Muscle of arm (tissue), 12 donors: Measurements from ENCODE around the gene EFCAB14. TPM values are rescaled to one million over a fixed set of nuclear protein-coding genes. Genes with fewer than 3 reads are reported as not detected.
"Not testable (repeated sequence)": the region's sequence is repeated elsewhere in the genome, so short reads cannot be mapped to it uniquely, and the experiment has no call there.

ENCODE experiments used
- DNase-seq: peaks from one replicate; pipeline ENCODE4 v3.0.0-alpha.2; 2013
- polyA plus RNA-seq, 12 donors: library from polyadenylated mRNA; unstranded; fragments of 120-200 nt; gene quantifications; one replicate each; pipeline ENCODE4 v1.2.1, GENCODE V29; 2013; ENCODE audit not compliant: insufficient read length in 12 of 12

Gene EFCAB14
- polyA plus RNA-seq, 12 donors = 68.6 to 122 (median 100) TPM

DNA sequence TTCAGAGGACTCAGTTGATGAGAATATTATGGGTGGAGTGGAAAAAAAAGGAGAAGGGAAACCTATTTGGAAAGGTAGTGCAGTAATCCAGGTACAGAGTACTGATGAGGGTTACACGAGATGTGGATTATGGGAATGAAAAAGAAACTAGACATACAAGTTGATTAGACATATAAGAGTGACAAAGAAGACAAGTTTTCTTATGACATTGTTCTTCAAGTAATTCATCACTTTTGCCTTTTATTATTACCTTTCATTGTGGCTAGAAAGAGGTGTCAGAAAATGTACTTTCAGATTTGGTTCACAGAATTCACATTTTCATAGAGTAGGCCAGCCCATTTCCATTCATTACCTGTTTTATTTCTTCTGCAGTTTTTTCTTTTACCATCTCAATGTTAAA, 61.1 kb downstream of the EFCAB14 start:
- no peak for DNase-seq

- DNase-seq = no peak
These were observed 62.3 kb downstream of the EFCAB14 start for GRCh38 chr1:46656643-46657042.

- DNase-seq = no peak
These were observed 63.1 kb downstream of the EFCAB14 start for GRCh38 chr1:46655848-46656247.

GRCh38 chr1:46654698-46655097, 64.2 kb downstream of the EFCAB14 start:
- not testable (repeated sequence) for DNase-seq

DNA sequence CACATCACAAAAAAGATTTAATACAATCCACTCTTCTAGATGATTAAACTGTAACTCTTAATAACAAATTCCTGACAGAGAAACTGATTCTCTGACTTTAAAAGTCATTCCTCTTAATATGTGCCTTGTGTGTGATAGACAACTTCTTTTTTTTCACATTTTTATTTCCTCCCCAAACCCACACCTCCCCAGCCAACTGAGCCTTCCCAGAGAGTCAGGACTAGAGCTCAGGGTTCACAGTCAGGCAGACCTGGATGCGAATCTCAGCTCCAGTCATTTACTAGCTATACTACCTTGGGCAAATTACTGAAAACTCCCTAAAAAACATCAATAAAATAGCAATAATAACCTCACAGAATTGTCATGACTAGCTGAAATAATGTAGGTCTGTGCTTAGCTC, 64.9 kb downstream of the EFCAB14 start:
- DNase-seq = no peak

DNA sequence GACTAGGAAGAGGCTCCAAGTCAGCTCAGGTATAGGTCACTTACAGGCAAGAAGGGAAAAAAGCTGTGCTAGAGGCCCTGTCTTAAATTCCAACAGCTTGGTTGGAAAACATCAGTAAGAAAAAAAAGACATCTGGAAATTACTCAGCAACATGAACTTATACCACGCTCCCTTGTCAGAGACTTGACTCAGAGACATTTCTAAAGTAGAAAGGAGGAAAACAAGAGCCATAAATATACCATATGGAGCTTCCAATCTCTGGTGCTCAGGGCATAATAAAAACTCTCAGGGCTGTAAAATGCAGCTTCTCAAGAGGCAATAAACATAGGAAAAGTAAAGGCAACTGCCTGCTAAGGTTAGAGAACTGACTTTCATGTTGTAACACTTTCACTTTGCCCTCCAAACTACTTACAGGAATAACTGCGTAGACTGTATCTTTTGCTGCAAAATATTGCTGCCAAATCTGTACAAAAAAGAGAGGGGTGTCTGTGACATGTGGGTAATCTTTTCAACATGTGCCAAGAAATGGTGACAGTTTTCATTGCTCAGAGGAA, 65.4 kb downstream of the EFCAB14 start:
- no peak for DNase-seq

DNA sequence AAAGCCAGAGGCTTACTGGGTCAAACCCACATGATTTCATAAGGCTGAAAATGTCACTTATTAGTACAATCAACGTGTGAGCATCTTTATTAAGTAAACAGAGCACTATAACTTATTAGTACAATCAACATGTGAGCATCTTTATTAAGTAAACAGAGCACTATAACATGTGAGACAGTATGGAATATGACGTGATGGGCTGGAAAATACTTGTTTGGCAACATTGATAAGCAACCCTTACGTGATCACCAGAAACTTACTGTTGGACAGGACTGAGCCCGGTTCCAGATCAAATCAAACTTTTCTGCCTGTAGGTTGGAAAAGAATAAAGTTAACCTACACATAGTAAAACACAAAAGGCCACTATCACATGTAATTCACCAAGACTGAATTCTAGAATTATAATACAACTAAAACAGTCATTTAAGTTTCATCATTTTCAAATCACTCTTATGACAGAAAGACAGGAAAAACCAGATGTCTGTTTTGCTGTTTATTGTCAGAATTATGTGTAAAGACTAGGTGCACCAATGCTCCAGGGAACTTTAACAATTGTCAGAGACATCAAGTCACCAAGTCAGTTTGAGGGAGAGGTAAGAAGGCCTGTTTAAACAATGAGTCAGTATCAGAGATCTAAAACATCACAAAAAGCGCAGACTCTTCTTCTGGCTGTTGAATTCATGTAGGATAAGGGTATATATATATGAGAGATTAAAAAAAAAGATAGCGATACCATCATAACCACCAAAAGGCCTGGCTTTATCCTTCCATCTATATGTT, 66.4 kb downstream of the EFCAB14 start:
- no peak for DNase-seq

- DNase-seq = not testable (repeated sequence)
These were observed 67.8 kb downstream of the EFCAB14 start for GRCh38 chr1:46651152-46651551.

DNA sequence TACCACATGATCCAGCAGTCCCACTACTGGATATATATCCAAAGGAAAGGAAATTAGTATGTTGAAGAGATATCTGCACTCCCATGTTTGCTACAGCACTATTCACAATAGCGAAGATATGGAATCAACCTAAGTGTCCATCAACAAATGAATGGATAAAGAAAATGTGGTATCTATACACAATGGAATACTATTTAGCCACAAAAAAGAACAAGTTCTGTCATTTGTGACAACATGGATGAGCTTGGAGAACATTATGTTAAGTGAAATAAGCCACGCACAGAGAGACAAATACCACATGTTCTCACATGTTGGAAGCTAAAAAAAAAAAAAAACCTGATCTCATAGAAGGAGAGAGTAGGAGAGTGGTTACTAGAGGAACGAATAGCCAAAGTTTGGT, 68.4 kb downstream of the EFCAB14 start:
- DNase-seq = no peak

- no peak for DNase-seq
These were observed 69.2 kb downstream of the EFCAB14 start for GRCh38 chr1:46649764-46650163.

DNA sequence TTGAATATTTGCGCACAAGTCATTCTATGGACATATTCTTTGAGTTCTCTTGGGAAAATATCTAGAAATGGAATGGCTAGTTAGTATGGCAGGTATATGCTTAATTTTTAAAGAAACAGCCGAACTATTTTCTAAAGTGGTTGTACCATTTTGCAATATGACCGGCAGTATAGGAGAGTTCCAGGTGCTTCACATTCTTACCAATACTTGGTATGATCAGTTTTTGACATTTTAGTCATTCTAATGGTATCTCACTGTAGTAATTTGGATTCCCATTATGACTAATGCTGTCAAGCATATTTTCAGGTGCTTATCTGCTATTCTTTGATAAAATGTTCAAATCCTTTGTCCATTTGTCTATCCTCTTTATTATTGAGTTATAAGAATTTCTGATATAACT, 71.3 kb downstream of the EFCAB14 start:
- no peak for DNase-seq

- DNase-seq = no peak
These were observed 72.1 kb downstream of the EFCAB14 start for GRCh38 chr1:46646844-46647243.

DNA sequence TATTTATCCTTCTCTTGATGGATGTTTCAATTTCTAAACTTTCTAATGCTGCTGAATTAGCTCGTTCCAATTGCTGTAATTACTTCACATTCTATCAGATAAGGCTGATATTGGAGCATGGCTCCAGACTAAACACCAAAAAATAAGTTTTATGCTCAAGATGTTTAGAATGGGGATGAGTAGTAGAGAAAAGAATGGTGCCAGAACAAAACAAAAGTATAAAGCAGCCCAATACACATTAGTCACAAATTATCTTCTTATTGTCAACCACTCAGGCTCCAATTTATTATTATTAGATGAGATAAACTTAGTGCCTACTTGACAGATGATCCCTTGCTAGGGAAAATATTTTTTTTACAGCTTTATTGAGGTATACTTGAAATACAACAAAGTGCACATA, 72.6 kb downstream of the EFCAB14 start:
- DNase-seq = no peak

GRCh38 chr1:46645815-46646214, 73.1 kb downstream of the EFCAB14 start:
- no peak for DNase-seq

DNA sequence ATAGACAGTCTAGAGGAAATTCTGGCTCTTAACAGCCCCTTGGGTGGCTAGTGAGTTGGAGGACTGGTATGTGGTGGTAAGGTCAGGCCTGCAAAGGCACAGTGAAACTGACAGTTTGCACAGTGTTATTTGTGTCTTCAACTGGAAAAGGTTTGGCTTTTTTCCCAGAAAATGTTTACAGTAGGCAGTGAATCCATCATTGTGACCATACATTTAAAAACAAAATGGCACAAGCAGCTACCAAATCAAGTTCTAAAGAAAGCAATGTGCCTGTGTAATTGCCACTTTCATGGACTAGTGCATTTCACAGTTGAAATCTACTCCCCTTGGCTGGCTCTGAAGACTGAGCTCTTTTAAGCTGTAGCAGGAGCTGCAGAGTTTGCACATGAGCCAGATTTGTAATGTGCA, 75.5 kb downstream of the EFCAB14 start:
- DNase-seq = no peak

- no peak for DNase-seq
These were observed 76.7 kb downstream of the EFCAB14 start for GRCh38 chr1:46642115-46642680.

DNA sequence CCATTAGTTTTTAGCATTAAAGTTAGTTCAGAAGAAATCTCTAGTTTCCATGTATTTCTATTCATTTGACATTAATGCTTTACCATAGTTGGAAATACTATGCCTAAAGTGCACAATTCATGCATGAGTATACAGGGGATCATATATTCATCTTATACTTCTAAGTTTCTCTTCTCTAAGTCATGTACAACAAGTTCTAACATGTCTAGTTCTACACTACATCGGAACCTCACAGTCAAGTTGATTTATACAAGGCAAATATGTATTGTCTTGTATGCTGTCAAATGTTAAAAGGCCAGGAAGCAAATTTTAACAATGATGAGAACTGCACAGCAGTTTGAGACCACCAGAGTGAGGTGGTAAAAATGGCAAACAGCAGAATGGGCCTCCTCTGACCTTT, 79.4 kb downstream of the EFCAB14 start:
- DNase-seq = no peak

DNA sequence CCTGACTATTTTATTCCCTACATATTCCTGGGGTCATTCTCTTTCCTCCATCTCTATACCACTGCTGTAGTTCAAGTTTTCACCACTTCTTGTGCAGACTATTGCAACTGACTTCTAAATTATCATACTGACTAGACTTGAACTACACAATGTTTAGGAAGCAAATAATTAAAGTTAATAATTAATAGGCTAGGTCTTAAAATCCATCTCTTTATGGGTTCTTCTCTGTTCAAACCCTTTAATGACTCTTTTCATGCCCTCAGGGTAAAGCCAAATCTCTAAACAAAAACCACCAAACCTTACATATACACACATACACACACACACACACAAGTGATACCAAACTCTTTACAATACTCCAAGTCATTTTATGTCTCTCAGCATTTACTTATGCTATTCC, 80.0 kb downstream of the EFCAB14 start:
- no peak for DNase-seq

DNA sequence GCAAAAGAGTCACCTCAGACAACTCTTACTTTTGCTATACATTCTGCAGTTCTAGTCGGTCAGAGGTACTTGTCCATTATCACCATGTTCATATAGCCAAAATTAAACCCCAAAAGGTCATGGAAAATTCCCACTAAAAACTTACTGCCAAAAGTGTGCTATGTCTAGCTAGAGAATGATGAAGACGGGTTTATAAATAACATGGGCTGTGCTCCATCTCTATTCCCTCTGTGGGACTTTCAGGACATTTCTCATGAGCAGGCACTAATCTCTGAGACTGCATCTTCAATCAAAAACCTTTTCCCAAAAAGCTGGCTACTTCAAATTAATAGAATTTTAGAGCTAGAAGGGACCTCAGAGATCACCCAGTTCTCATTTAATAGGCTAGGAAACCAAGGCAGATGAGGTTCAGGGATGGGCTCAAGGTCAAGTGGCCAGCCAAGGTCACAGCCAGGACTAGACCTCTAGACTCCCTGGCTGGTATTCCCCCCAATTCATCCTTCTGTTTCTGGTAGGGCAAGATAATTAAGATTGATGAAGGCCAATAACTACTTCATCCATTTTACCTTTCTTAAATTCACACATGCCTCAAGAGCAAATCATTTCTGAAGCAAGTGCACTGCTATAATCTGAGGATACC, 81.3 kb downstream of the EFCAB14 start:
- no peak for DNase-seq

GRCh38 chr1:46635205-46635604, 83.7 kb downstream of the EFCAB14 start:
- no peak for DNase-seq

- no peak for DNase-seq
These were observed 88.2 kb downstream of the EFCAB14 start for GRCh38 chr1:46630719-46631118.
